ENCODE results near the gene PDZD8.

- TF ChIP-seq CTCF (IDR thresholded peaks at IDR 0.05 in 4 of 5, conservative IDR thresholded peaks at IDR 0.05 in 1 of 5) (no peak), POLR2A (IDR thresholded peaks at IDR 0.05) (no peak)
These were observed 33.5 kb upstream of the PDZD8 start for GRCh38 chr10:117408436-117409384.
